ENCODE results near the gene PRSS23.

DNA sequence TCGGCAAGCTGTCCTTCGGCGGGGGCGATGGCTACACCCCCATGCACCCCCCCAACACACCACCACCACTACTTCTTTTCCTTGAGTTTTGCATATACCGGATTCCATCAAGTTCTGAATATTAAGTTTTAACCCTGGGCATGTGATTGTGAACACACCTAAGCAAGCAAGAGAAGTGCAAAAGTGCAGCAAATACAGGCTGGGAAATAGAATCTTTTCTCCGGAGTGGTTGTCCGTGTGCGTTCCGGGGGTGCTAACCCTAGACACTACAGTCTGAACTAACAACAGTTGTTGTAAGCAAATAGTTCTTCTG is 574 bp downstream of the PRSS23 start:
- TF ChIP-seq YY1 (IDR thresholded peaks at IDR 0.05; ENCODE audit: low read depth) = no peak
- no peak for TF ChIP-seq RAD21 (IDR thresholded peaks at IDR 0.05; ENCODE audit: low read depth)
- TF ChIP-seq REST (IDR thresholded peaks at IDR 0.05; ENCODE audit: low read depth) = no peak
- TF ChIP-seq CEBPB (IDR thresholded peaks at IDR 0.05) = no peak
- no peak for TF ChIP-seq TEAD4 (IDR thresholded peaks at IDR 0.05)
- TF ChIP-seq EP300 (IDR thresholded peaks at IDR 0.05; ENCODE audit: borderline replicate concordance) = no peak
- TF ChIP-seq, protein P1, sequence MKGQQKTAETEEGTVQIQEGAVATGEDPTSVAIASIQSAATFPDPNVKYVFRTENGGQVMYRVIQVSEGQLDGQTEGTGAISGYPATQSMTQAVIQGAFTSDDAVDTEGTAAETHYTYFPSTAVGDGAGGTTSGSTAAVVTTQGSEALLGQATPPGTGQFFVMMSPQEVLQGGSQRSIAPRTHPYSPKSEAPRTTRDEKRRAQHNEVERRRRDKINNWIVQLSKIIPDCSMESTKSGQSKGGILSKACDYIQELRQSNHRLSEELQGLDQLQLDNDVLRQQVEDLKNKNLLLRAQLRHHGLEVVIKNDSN (IDR thresholded peaks at IDR 0.05) = no peak
- TF ChIP-seq TAF1 (IDR thresholded peaks at IDR 0.05; ENCODE audit: low read depth) = no peak
- no peak for TF ChIP-seq EGR1 (IDR thresholded peaks at IDR 0.05)

Data from Ishikawa (cell line).